ENCODE measurements around the gene DYSF. TPM values are rescaled to one million over a fixed set of nuclear protein-coding genes. Genes with fewer than 3 reads are reported as not detected.

The DYSF gene
- total RNA-seq, 1 donor from 2014 or later: 42.8 TPM

DNA sequence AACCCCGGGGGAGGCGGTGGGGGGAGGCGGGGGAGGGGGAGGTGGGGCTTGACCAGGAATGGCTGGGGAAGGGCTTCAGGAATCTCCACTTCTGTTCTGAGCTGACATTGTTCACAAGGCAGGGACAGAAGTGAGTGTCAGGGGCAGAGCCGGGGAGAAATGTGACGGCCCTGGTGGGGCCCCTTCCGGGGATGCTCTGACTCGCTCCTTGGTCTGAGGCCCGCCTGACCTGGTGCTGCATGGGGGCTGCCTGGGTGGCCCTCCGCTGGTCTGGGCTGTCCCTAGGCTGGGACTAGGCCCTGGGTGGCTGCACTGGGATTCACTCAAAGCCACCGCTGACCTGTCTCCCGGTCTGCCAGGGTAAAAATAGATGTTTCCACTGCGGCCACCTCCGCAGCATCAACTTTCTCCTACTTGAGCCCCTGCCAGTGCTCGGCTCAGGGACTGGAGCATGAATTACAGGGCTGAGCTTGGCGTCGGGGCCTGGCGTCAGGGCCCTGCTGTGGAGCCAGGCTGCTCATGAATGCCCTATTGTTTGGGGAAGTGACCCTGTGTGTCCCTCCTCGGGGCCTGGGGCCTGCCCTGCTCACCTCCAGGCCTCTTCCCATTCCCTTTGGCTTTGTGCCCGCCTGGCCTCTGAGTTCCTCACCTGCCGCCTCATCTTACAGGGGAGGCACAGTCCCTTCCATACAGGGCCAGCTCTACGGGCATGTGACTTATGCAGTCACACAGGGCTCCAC lies 247.5 kb downstream of the DYSF start:
- DNase-seq (ENCODE audit: low read depth): no peak
- no peak for TF ChIP-seq CTCF (IDR thresholded peaks at IDR 0.05; ENCODE audit: insufficient read depth, low read length, poor library complexity, severe bottlenecking)
- Histone ChIP-seq H3K36me3 (ENCODE audit: control insufficient read depth, insufficient read depth, low read length) (no peaks in the 10 kb centered on the region), H3K4me3 (ENCODE audit: low read depth, low read length) (no peak overlapping the region), H3K27me3 (ENCODE audit: control insufficient read depth, insufficient read depth, low read length) (peaks cover 10% of the 10 kb centered on the region)

DNA sequence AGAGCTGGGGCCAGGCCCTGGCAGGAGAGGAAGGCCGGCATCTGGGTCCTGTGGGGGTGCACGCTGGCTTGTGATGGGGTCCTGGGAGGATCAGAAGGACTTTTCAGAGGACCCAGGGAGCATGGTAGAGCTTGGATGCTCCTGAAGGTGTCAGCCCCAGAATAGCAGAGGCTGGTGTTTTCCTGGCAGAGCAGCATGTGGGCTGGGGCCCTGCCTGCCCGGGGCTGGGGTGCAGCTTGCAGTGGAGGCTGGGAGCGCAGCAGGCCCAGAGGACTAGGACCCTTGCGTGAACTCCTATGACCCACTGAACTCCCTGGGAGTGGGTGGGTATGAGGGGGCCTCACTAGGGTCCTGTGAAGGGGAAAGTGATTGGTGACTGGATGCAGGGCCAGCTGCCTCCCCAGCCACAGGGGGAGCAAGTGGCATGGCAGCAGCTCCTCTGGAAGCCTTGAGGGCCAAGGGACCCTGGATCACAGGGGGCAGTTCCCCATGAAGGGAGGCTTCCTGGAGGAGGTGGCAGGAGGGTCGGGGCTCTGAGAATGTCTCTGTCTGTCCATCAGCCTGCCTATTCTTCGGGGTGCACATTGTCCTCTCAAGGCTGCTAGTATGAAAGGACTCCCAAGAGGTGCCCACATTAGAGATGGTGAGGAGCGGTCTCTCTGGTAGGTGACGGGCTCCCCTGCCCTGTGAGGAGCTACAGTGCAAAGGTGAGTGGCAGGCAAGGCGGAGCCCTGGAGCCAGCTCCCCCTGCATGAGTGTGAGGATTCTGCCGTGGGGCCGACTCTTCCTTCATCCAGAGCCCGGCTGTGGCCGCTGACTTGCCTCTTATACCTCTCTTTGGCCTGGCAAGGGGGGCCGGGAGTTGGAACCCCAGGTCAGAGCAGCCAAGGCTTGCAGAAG lies 249.0 kb downstream of the DYSF start:
- TF ChIP-seq CTCF (IDR thresholded peaks at IDR 0.05; ENCODE audit: insufficient read depth, low read length, poor library complexity, severe bottlenecking): no peak
- Histone ChIP-seq H3K36me3 (ENCODE audit: control insufficient read depth, insufficient read depth, low read length) (no peaks in the 10 kb centered on the region), H3K27me3 (ENCODE audit: control insufficient read depth, insufficient read depth, low read length) (peaks cover 7% of the 10 kb centered on the region), H3K4me3 (ENCODE audit: low read depth, low read length) (no peak overlapping the region)
- no peak for DNase-seq (ENCODE audit: low read depth)

DNA sequence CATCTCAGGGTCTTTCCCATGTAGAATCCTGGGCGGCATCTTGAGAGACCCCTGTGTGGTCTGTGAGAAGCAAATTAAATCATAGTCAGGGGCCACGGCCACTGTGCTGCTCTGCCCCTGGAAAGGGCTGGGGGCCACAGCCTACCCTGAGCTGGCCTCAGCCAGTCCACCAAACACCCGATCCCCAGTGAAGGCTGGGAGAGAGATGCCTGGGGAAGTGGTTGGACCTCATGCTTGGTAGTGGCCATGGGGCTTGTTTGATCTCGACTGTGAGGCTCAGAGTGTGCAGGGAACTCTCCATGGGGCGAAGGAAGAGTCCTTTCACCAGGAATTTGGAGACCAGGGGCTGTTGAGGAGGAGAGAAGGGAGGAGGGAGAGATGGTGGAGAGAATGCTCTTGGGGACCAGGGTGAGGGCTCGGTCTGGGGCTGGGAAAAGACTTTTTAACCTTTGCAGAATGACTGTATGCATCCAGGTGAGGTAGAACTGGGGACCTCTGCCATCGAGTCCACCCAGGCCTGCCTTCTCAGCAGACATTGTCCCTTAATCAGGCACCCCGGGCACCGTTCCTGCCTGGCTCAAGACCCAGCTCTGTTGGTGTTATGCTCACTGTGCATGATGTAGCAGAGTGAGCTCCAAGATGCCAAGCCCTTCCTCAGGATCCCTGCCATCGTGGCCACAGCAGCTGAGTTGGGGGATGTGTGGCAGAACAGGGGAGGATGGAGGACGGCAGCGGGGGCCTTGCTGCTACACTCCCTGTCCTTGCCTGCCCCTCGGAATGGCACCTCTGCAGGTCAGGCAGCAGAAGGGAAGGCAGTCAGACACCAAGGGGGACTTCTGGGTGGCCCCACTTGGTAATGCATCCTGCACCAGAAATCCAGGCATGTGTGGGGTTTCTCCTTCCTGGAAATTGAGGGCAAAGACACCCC lies 249.9 kb downstream of the DYSF start:
- DNase-seq (ENCODE audit: low read depth): no peak
- H3K27me3 ChIP-seq (ENCODE audit: control insufficient read depth, insufficient read depth, low read length): peaks cover 7% of the 10 kb centered on the region

DNA sequence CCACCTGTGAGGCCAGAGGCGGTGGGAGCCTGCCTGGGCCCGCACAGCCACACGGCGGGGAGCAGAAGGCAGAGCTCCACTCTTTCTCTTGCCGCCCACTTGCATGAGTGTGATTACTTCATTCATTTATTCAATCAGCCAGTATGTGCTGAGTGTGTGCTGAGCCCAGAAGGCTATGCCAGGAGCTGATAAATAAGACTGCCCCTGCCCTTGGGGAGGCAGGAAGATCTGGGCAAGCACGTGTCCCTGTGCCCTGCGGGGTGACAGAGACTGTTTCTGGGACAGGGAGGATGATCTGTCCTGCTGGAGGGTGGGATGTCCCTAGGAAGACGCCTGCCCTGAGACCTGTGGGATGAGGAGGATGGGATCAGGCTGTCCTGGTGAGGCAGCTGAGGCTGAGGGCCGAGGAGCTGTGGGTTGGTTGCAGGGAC lies 250.8 kb downstream of the DYSF start:
- Histone ChIP-seq H3K4me3 (ENCODE audit: low read depth, low read length) (no peak overlapping the region), H3K27me3 (ENCODE audit: control insufficient read depth, insufficient read depth, low read length) (peaks cover 7% of the 10 kb centered on the region), H3K36me3 (ENCODE audit: control insufficient read depth, insufficient read depth, low read length) (no peaks in the 10 kb centered on the region)
- DNase-seq (ENCODE audit: low read depth): no peak
- no peak for TF ChIP-seq CTCF (IDR thresholded peaks at IDR 0.05; ENCODE audit: insufficient read depth, low read length, poor library complexity, severe bottlenecking)

More for the DNA sequence above, 249.9 kb downstream of the DYSF start:
- Histone ChIP-seq H3K4me3 (ENCODE audit: low read depth, low read length) (no peak overlapping the region), H3K36me3 (ENCODE audit: control insufficient read depth, insufficient read depth, low read length) (no peaks in the 10 kb centered on the region)
- no peak for TF ChIP-seq CTCF (IDR thresholded peaks at IDR 0.05; ENCODE audit: insufficient read depth, low read length, poor library complexity, severe bottlenecking)

- H3K4me3 ChIP-seq (ENCODE audit: low read depth, low read length): no peak overlapping the region
- DNase-seq (ENCODE audit: low read depth): no peak
- peaks cover 7% of the 10 kb centered on the region for H3K27me3 ChIP-seq (ENCODE audit: control insufficient read depth, insufficient read depth, low read length)
- no peaks in the 10 kb centered on the region for H3K36me3 ChIP-seq (ENCODE audit: control insufficient read depth, insufficient read depth, low read length)
- no peak for TF ChIP-seq CTCF (IDR thresholded peaks at IDR 0.05; ENCODE audit: insufficient read depth, low read length, poor library complexity, severe bottlenecking)
Measured at GRCh38 chr2:71704688-71705087, 251.3 kb downstream of the DYSF start.
